GM12878 (cell line): Measurements from ENCODE around the gene SERPINB8. TPM values are rescaled to one million over a fixed set of nuclear protein-coding genes. Genes with fewer than 3 reads are reported as not detected.

Experiments used
- ATAC-seq: fragments of 200-7000 bp; cut with Tn5 transposase; 3 replicates; pipeline ENCODE4 v1.9.1; 2020; ENCODE audit warnings: mild to moderate bottlenecking, moderate library complexity
- BruUV-seq: library from RNA; stranded (reverse); fragments of 400-500 nt; replicated peaks from 2 replicates; lab custom pipeline; 2021; lab: Mats Ljungman, UMichigan
- CTCF ChIA-PET: fragments of 300-600 bp; sonication (Branson Sonifier 250); formaldehyde crosslinking; extraction: SDS; loops from one replicate; lab custom pipeline; 2021; ENCODE audit warnings: inconsistent platforms; lab: Yijun Ruan, JAX
- POLR2A ChIA-PET: fragments of 350-600 bp; formaldehyde crosslinking; extraction: SDS; loops from one replicate; lab custom pipeline; 2021; ENCODE audit warnings: inconsistent platforms; lab: Charles Lee
- RAD21 ChIA-PET: fragments of 300-600 bp; sonication (Branson Sonifier 250); formaldehyde crosslinking; loops from one replicate; lab custom pipeline; 2023; ENCODE audit warnings: antibody characterized with exemption; ENCODE audit not compliant: unreplicated experiment; lab: Charles Lee
- SMC1A ChIA-PET: fragments of 300-600 bp; sonication (Branson Sonifier 250); formaldehyde crosslinking; loops from one replicate; lab custom pipeline; 2023; ENCODE audit not compliant: unreplicated experiment, uncharacterized antibody; lab: Charles Lee
- DNase-seq: peaks from one replicate; pipeline ENCODE4 v3.0.0-alpha.2; 2011; ENCODE audit warnings: low read depth, low spot score
- FAIRE-seq: peaks from 3 replicates; lab custom pipeline; 2011; peaks lifted over from hg19 to GRCh38; lab: Jason Lieb, UNC
- H2AFZ ChIP-seq: 2 replicates; pipeline ENCODE4 v1.6.0; 2011; ENCODE audit warnings: low read depth, low read length, control low read depth; ENCODE audit not compliant: control insufficient read depth
- H3K27ac ChIP-seq: 2 replicates; pipeline ENCODE4 v1.5.1; 2011; ENCODE audit warnings: control low read depth; ENCODE audit not compliant: control insufficient read depth, insufficient read depth
- H3K27me3 ChIP-seq, 2 experiments: replicated peaks in 1 of 2; 2 replicates each; pipeline versions ENCODE4 v1.6.0 to v1.6.1; 2011; ENCODE audit warnings: low read length in 1 of 2; ENCODE audit not compliant: control insufficient read depth in 2 of 2, insufficient read depth in 2 of 2
- H3K36me3 ChIP-seq, 2 experiments: 2 replicates each; pipeline ENCODE4 v1.5.1; 2011; ENCODE audit warnings: low read length in 1 of 2; ENCODE audit not compliant: control insufficient read depth in 2 of 2, insufficient read depth in 2 of 2
- H3K4me1 ChIP-seq: 2 replicates; pipeline ENCODE4 v1.6.1; 2011; ENCODE audit warnings: mild to moderate bottlenecking, low read length, moderate library complexity, mixed read lengths; ENCODE audit not compliant: control insufficient read depth, insufficient read depth
- H3K4me2 ChIP-seq: 2 replicates; pipeline ENCODE4 v1.6.0; 2011; ENCODE audit warnings: control low read depth; ENCODE audit not compliant: control insufficient read depth, insufficient read depth
- H3K4me3 ChIP-seq: fragments of 200-600 bp; sonication (generic); 2 replicates; pipeline ENCODE4 v1.5.1; 2016
- H3K79me2 ChIP-seq: 2 replicates; pipeline ENCODE4 v1.6.0; 2011; ENCODE audit warnings: low read length; ENCODE audit not compliant: control insufficient read depth, insufficient read depth
- H3K9ac ChIP-seq: 2 replicates; pipeline ENCODE4 v1.8.0; 2011; ENCODE audit warnings: low read length, control low read depth, mixed read lengths; ENCODE audit not compliant: control insufficient read depth, insufficient read depth
- H3K9me3 ChIP-seq: replicated peaks from 3 replicates; pipeline ENCODE4 v1.5.1; 2011; ENCODE audit warnings: mild to moderate bottlenecking, low read length; ENCODE audit not compliant: control insufficient read depth, insufficient read depth
- H4K20me1 ChIP-seq: 2 replicates; pipeline ENCODE4 v1.6.0; 2011; ENCODE audit not compliant: control insufficient read depth, insufficient read depth
- BCL11A ChIP-seq: IDR thresholded peaks from 2 replicates; pipeline ENCODE4 v1.6.1; 2011; ENCODE audit warnings: low read depth, low read length
- BMI1 ChIP-seq: fragments of 450-650 bp; IDR thresholded peaks from 2 replicates; pipeline ENCODE4 v1.6.1; 2016; ENCODE audit warnings: mild to moderate bottlenecking, moderate library complexity, borderline replicate concordance
- CEBPB ChIP-seq, 2 experiments: fragments of 150-350 bp in 1 of 2; IDR thresholded peaks; 2 replicates each; pipeline ENCODE4 v1.6.1; 2012 to 2014; ENCODE audit warnings: low read depth in 2 of 2, low read length in 2 of 2, borderline replicate concordance in 1 of 2, inconsistent platforms in 1 of 2
- CREM ChIP-seq: IDR thresholded peaks from 2 replicates; pipeline ENCODE4 v1.6.1; 2014; ENCODE audit warnings: antibody characterized with exemption, low read depth
- EED ChIP-seq: sonication (generic); IDR thresholded peaks from 2 replicates; pipeline ENCODE4 v1.6.1; 2016; ENCODE audit warnings: antibody characterized with exemption, low read depth
- FOXM1 ChIP-seq: IDR thresholded peaks from 2 replicates; pipeline ENCODE4 v1.6.1; 2012; ENCODE audit warnings: low read depth, mild to moderate bottlenecking, inconsistent platforms, low read length, moderate library complexity
- IKZF1 ChIP-seq: fragments of 450-650 bp; conservative IDR thresholded peaks from 2 replicates; pipeline ENCODE4 v1.6.1; 2017; ENCODE audit warnings: antibody characterized with exemption, mild to moderate bottlenecking
- IRF4 ChIP-seq: IDR thresholded peaks from 2 replicates; pipeline ENCODE4 v1.6.1; 2011; ENCODE audit warnings: low read depth, low read length
- JUNB ChIP-seq: IDR thresholded peaks from 2 replicates; pipeline ENCODE4 v1.6.1; 2016; ENCODE audit warnings: antibody characterized with exemption, mild to moderate bottlenecking
- JUND ChIP-seq: IDR thresholded peaks from 2 replicates; pipeline ENCODE4 v1.6.1; 2012; ENCODE audit warnings: low read depth, mild to moderate bottlenecking, low read length, improper control_type of control experiment, moderate library complexity
- MLLT1 ChIP-seq: fragments of 450-650 bp; IDR thresholded peaks from 2 replicates; pipeline ENCODE4 v1.6.1; 2016; ENCODE audit warnings: mild to moderate bottlenecking
- NBN ChIP-seq: fragments of 450-650 bp; IDR thresholded peaks from 2 replicates; pipeline ENCODE4 v1.6.1; 2016
- NKRF ChIP-seq: fragments of 450-650 bp; conservative IDR thresholded peaks from 2 replicates; pipeline ENCODE4 v1.6.1; 2017; ENCODE audit warnings: mild to moderate bottlenecking, moderate library complexity
- PKNOX1 ChIP-seq: fragments of 450-650 bp; IDR thresholded peaks from 2 replicates; pipeline ENCODE4 v1.6.1; 2016; ENCODE audit warnings: mild to moderate bottlenecking
- POLR2AphosphoS2 ChIP-seq: IDR thresholded peaks from 2 replicates; pipeline ENCODE4 v1.6.1; 2011; ENCODE audit warnings: low read depth, mild to moderate bottlenecking, low read length, improper control_type of control experiment, moderate library complexity
- RUNX3 ChIP-seq: IDR thresholded peaks from 2 replicates; pipeline ENCODE4 v1.6.1; 2012; ENCODE audit warnings: low read length, inconsistent platforms
- SIX5 ChIP-seq: IDR thresholded peaks from 2 replicates; pipeline ENCODE4 v1.6.1; 2011; ENCODE audit warnings: mild to moderate bottlenecking, low read depth, low read length, moderate library complexity; ENCODE audit not compliant: severe bottlenecking
- TBL1XR1 ChIP-seq: IDR thresholded peaks from 2 replicates; pipeline ENCODE4 v1.6.1; 2012; ENCODE audit warnings: low read depth, low read length, improper control_type of control experiment
- WGBS: methylation state at CpG from one replicate; pipeline ENCODE4 v1.1.6; 2016; ENCODE audit warnings: low lambda C conversion rate; ENCODE audit not compliant: insufficient replicate concordance, insufficient coverage; ENCODE audit errors: missing lambda C conversion rate; 5-methylcytosine and 5-hydroxymethylcytosine counted together
- in situ Hi-C: fragments of 300-500 bp; cut with MboI; formaldehyde crosslinking; loops from 9 replicates; pipeline ENCODE4 v1.14.3; 2018; ENCODE audit warnings: mixed read lengths
- intact Hi-C: fragments of 100-400 bp; cut with micrococcal nuclease; formaldehyde crosslinking; loops from one replicate; pipeline ENCODE4 v1.14.2; 2022; ENCODE audit not compliant: unreplicated experiment
- polyA plus RNA-seq, 11 experiments: library from polyadenylated mRNA; depleted of rRNA in 4 of 11; unstranded in 6 of 11; stranded (reverse) in 5 of 11; fragments of >200 nt; fragmentation: Nextera tagmentation in 4 of 11; fragmentation: Illumina TruSeq in 1 of 11; extraction: Ambion mirVana in 4 of 11; extraction: Trizol in 1 of 11; gene quantifications; 1 replicate in 1 of 11; 2 replicates in 10 of 11; pipeline versions ENCODE4 v1.2.1 to v1.2.3, GENCODE V29; 2011 to 2016; ENCODE audit warnings: inconsistent platforms in 2 of 11, missing spikeins in 2 of 11, low read depth in 1 of 11
- total RNA-seq, 4 experiments: library from RNA; depleted of rRNA in 3 of 4; stranded (reverse); fragments of >200 nt in 3 of 4; fragmentation: Illumina TruSeq in 1 of 4; extraction: Trizol in 1 of 4; gene quantifications; 2 replicates each; pipeline versions ENCODE4 v1.2.1 to v1.2.3, GENCODE V29; 2013 to 2021

Gene SERPINB8
- total and polyA plus RNA-seq, 10 of the 15 experiments (the other 5 are each of a cell fraction or from before 2014, with no cell fraction given): 8.1 to 31.5 (median 16.7) TPM

GRCh38 chr18:63949068-63949737, 20.7 kb upstream of the SERPINB8 start, which contains the start of gene HMSD (continued):
- no peak for TF ChIP-seq CREM
- TF ChIP-seq POLR2AphosphoS2: no peak
- TF ChIP-seq SIX5: no peak

- H3K4me1 ChIP-seq: peaks cover 9% of the 10 kb centered on the region
- intact Hi-C loops: loop anchor here (2.0 kb wide), 1 partner anchor 19 kb away; the partner anchor contains the start of gene SERPINB8
- WGBS: 15% methylated on average over 4 of the region's 4 CpGs
- no TSS peak for BruUV-seq
- ChIA-PET RAD21 (interaction anchor here (1.2 to 1.3 kb wide), 3 partner anchors 15 to 42 kb away, joined by 3 to 11 read pairs (median 5); no protein-coding TSS in a partner anchor), POLR2A (interaction anchor here (1.0 kb wide), 1 partner anchor 14 kb away, joined by 3 read pairs; no protein-coding TSS in a partner anchor), CTCF (interaction anchor here (0.7 to 1.3 kb wide), 9 partner anchors 9 to 64 kb away, joined by 3 to 7 read pairs (median 3); no protein-coding TSS in a partner anchor), SMC1A (interaction anchor here (1.3 kb wide), 2 partner anchors 15 to 42 kb away, joined by 5 to 9 read pairs; no protein-coding TSS in a partner anchor)
- FAIRE-seq: peak; percentile 73
- peak overlapping the region; percentile 83 for H3K4me2 ChIP-seq
- in situ Hi-C loops: no loop called here
- DNase-seq: no peak
- peaks cover 56% of the 10 kb centered on the region for H3K79me2 ChIP-seq
- H3K9me3 ChIP-seq: no peaks in the 10 kb centered on the region
- peak; percentile 62 for ATAC-seq
- peak overlapping the region; percentile 94; the same call in 1 of the 2 replicates for H3K9ac ChIP-seq
- H3K4me3 ChIP-seq: peak overlapping the region; percentile 60
- peaks cover 1 to 17% of the 10 kb centered on the region in 2 experiments; a peak in 3 of 4 replicates for H3K36me3 ChIP-seq
- H3K27me3 ChIP-seq: no peaks in the 10 kb centered on the region
- no peaks in the 10 kb centered on the region for H4K20me1 ChIP-seq
- no peak overlapping the region for H2AFZ ChIP-seq
- H3K27ac ChIP-seq: peak overlapping the region; percentile 97
- TF ChIP-seq IKZF1 (peak; percentile 65), NKRF (0 out of 2 replicates have a peak, but pooled peaks have one; percentile 16), RUNX3 (peak; percentile 95), EED (0 out of 2 replicates have a peak, but pooled peaks have one; percentile 39), FOXM1 (peak; percentile 73; the same call in 1 of the 2 replicates), BMI1 (0 out of 2 replicates have a peak, but pooled peaks have one; percentile 45), JUND (0 out of 2 replicates have a peak, but pooled peaks have one; percentile 19), CEBPB (IDR thresholded peaks at IDR 0.05; ENCODE audit: borderline replicate concordance in 1 of 2, low read depth in 2 of 2, low read length in 2 of 2) (no peak; a peak in 1 of 4 replicates), PKNOX1 (peak; percentile 77), JUNB (peak; percentile 92), NBN (peak; percentile 73), MLLT1 (peak; percentile 48; the same call in 1 of the 2 replicates), BCL11A (peak; percentile 78; the same call in 1 of the 2 replicates), IRF4 (peak; percentile 88), TBL1XR1 (no peak)
Measured at GRCh38 chr18:63951302-63951705, 18.6 kb upstream of the SERPINB8 start.
